OCI-LY1 (cell line): Measurements from ENCODE around the gene KRTAP4-1.
"Not testable (repeated sequence)": the region's sequence is repeated elsewhere in the genome, so short reads cannot be mapped to it uniquely, and the experiment has no call there.

Experiments used
- H2AFZ ChIP-seq: fragments of 200-600 bp; sonication (generic), shearing (Covaris generic); 2 replicates; pipeline ENCODE4 v1.6.0; 2014; ENCODE audit warnings: antibody characterized with exemption, mild to moderate bottlenecking, low read length
- H3F3A ChIP-seq: fragments of 200-600 bp; sonication (generic), shearing (Covaris generic); 2 replicates; pipeline ENCODE4 v1.6.0; 2014; ENCODE audit warnings: mild to moderate bottlenecking, antibody characterized with exemption, low read length, moderate library complexity; ENCODE audit not compliant: insufficient read depth
- H3K27ac ChIP-seq: fragments of 200-600 bp; sonication (generic); 2 replicates; pipeline ENCODE4 v1.5.1; 2014; ENCODE audit warnings: low read length, mixed run types, mild to moderate bottlenecking, low read depth; ENCODE audit not compliant: poor library complexity, severe bottlenecking
- H3K27me3 ChIP-seq: fragments of 200-600 bp; sonication (generic); 2 replicates; pipeline ENCODE4 v1.6.0; 2014; ENCODE audit warnings: antibody characterized with exemption, mild to moderate bottlenecking, low read length, moderate library complexity; ENCODE audit not compliant: insufficient read depth
- H3K36me3 ChIP-seq: fragments of 200-600 bp; sonication (generic); 2 replicates; pipeline ENCODE4 v1.6.1; 2014; ENCODE audit warnings: mild to moderate bottlenecking, antibody characterized with exemption, low read length, moderate library complexity, mixed read lengths; ENCODE audit not compliant: insufficient read depth
- H3K4me1 ChIP-seq: fragments of 200-600 bp; sonication (generic); 2 replicates; pipeline ENCODE4 v1.5.1; 2014; ENCODE audit warnings: mild to moderate bottlenecking, low read length, moderate library complexity; ENCODE audit not compliant: insufficient read depth, severe bottlenecking
- H3K4me2 ChIP-seq: fragments of 200-600 bp; sonication (generic), shearing (Covaris generic); 2 replicates; pipeline ENCODE4 v1.6.1; 2014; ENCODE audit warnings: low read length
- H3K4me3 ChIP-seq: fragments of 200-600 bp; sonication (generic); 2 replicates; pipeline ENCODE4 v1.5.1; 2014; ENCODE audit warnings: low read length, low read depth, mild to moderate bottlenecking, mixed read lengths; ENCODE audit not compliant: poor library complexity, severe bottlenecking
- H3K79me2 ChIP-seq: fragments of 200-600 bp; shearing (Covaris generic); 2 replicates; pipeline ENCODE4 v1.6.1; 2016; ENCODE audit warnings: mixed run types, low read length, mixed read lengths; ENCODE audit not compliant: insufficient read depth
- H3K9ac ChIP-seq: fragments of 200-600 bp; sonication (generic), shearing (Covaris generic); 2 replicates; pipeline ENCODE4 v1.6.1; 2014; ENCODE audit warnings: mild to moderate bottlenecking, low read length, mixed read lengths
- H3K9me2 ChIP-seq: fragments of 200-600 bp; sonication (generic), shearing (Covaris generic); 2 replicates; pipeline ENCODE4 v1.6.1; 2014; ENCODE audit warnings: low read depth, mild to moderate bottlenecking, low read length, mixed read lengths
- H3K9me3 ChIP-seq: fragments of 200-600 bp; shearing (Covaris generic); 2 replicates; pipeline ENCODE4 v1.6.1; 2014; ENCODE audit warnings: low read length, mixed read lengths
- H4K20me1 ChIP-seq: fragments of 200-600 bp; sonication (generic), shearing (Covaris generic); 2 replicates; pipeline ENCODE4 v1.6.0; 2016; ENCODE audit warnings: mild to moderate bottlenecking, low read length; ENCODE audit not compliant: insufficient read depth
- EZH2 ChIP-seq: fragments of 200-600 bp; sonication (generic), shearing (Covaris generic); IDR thresholded peaks from 2 replicates; pipeline ENCODE4 v1.8.0; 2017; ENCODE audit warnings: borderline replicate concordance, mixed run types, mild to moderate bottlenecking, antibody characterized with exemption, low read length, moderate library complexity, mixed read lengths
- TF ChIP-seq, protein P1 (sequence below): fragments of 200-600 bp; sonication (generic), shearing (Covaris generic); IDR thresholded peaks from 2 replicates; pipeline ENCODE4 v1.5.1; 2017; ENCODE audit warnings: mild to moderate bottlenecking, antibody characterized with exemption, low read length, moderate library complexity, mixed read lengths

KRTAP4-1 gene

DNA sequence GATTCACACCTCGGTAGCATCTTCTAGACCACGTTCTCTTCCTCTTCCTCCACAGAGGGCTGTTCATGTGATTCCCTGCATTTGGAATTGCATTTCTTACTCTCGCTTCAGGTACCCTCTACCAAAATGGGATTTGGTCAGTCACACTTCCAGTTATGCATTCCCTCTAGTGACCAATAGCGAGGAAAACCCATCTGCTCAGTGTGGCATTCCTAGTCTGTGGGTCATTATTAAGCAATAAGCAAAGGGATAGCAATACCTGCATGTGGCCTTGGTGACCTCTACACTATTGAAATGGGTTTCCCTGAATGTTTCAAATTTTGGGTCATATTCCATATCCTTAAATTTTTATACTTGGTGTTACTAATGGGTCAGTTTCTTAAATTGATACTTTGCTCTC lies 34.7 kb downstream of the KRTAP4-1 start:
- Histone ChIP-seq H3K9me3 (no peaks in the 10 kb centered on the region), H3K4me3 (no peak overlapping the region), H3K4me1 (no peaks in the 10 kb centered on the region), H3K36me3 (no peaks in the 10 kb centered on the region), H3F3A (no peaks in the 10 kb centered on the region), H3K27ac (no peak overlapping the region), H3K27me3 (no peaks in the 10 kb centered on the region), H4K20me1 (no peaks in the 10 kb centered on the region), H3K9me2 (no peaks in the 10 kb centered on the region), H3K79me2 (no peaks in the 10 kb centered on the region), H3K9ac (no peak overlapping the region), H2AFZ (no peak overlapping the region), H3K4me2 (no peak overlapping the region)
- TF ChIP-seq, protein P1, sequence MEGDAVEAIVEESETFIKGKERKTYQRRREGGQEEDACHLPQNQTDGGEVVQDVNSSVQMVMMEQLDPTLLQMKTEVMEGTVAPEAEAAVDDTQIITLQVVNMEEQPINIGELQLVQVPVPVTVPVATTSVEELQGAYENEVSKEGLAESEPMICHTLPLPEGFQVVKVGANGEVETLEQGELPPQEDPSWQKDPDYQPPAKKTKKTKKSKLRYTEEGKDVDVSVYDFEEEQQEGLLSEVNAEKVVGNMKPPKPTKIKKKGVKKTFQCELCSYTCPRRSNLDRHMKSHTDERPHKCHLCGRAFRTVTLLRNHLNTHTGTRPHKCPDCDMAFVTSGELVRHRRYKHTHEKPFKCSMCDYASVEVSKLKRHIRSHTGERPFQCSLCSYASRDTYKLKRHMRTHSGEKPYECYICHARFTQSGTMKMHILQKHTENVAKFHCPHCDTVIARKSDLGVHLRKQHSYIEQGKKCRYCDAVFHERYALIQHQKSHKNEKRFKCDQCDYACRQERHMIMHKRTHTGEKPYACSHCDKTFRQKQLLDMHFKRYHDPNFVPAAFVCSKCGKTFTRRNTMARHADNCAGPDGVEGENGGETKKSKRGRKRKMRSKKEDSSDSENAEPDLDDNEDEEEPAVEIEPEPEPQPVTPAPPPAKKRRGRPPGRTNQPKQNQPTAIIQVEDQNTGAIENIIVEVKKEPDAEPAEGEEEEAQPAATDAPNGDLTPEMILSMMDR, result no peak
- no peak for TF ChIP-seq EZH2

DNA sequence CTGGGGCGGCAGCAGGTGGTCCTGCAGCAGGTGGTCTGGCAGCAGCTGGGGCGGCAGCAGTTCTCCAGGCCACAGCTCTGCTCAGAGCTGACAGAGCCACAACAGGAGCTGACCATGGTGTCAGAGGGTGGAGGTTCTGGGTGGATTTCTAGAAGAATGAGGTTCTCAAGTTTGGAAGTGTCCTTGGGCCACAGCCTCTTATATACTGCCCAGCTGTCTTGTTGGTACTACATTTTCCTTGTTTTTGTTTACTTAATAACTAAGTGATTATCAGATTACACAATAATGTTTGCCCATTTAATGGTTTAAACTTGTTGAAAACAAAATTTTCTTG lies 35.1 kb downstream of the KRTAP4-1 start, which contains the start of gene KRTAP4-5:
Gene KRTAP4-5 (minus strand): TSS at position 174 of the 334 bp plus-strand sequence. CDS start 58 bp downstream, at position 116.
- Histone ChIP-seq H4K20me1 (no peaks in the 10 kb centered on the region), H3F3A (no peaks in the 10 kb centered on the region), H3K9me2 (no peaks in the 10 kb centered on the region), H3K9ac (no peak within 1 kb of the TSS), H3K4me2 (no peak within 1 kb of the TSS), H3K27me3 (no peaks in the 10 kb centered on the region), H3K9me3 (no peaks in the 10 kb centered on the region), H3K4me1 (no peaks in the 10 kb centered on the region), H3K4me3 (no peak within 1 kb of the TSS), H3K27ac (no peak within 1 kb of the TSS), H2AFZ (no peak within 1 kb of the TSS), H3K79me2 (no peaks in the 10 kb centered on the region), H3K36me3 (no peaks in the 10 kb centered on the region)
- TF ChIP-seq, protein P1, result no peak
- no peak for TF ChIP-seq EZH2

DNA sequence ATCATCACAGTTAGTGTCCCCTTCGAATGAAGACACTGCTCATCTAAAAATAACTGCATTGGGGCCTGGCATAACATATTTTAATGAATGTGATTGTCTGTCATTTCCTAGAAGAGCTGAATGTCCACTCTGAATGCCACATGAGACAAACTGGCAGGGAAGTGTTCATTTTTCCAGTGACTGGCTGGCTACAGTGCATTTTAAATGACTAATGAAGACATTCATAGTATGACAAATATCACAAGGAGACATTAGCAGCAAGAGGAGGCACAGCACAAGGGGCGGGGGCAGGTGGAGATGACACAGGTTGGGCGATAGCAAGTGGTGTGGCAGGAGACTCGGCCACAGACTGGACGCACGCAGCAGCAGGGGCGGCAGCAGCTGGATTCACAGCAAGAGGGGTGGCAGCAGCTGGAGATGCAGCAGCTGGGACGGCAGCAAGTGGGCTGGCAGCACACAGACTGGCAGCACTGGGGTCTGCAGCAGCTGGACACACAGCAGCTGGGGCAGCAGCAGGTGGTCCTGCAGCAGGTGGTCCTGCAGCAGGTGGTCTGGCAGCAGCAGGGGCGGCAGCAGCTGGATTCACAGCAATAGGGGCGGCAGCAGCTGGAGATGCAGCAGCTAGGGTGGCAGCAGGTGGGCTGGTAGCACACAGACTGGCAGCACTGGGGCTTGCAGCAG lies 35.6 kb downstream of the KRTAP4-1 start:
- H3K27ac ChIP-seq, H4K20me1 ChIP-seq: not testable (repeated sequence)

More for the DNA sequence above, 35.6 kb downstream of the KRTAP4-1 start:
- not testable (repeated sequence) for H2AFZ ChIP-seq, H3K27me3 ChIP-seq, H3K9me3 ChIP-seq, H3K4me3 ChIP-seq, H3K4me1 ChIP-seq, H3K9me2 ChIP-seq, H3K4me2 ChIP-seq, H3K79me2 ChIP-seq, H3K36me3 ChIP-seq, H3K9ac ChIP-seq, H3F3A ChIP-seq
